H9 (cell line): ENCODE results near the gene LAMA5. TPM values are rescaled to one million over a fixed set of nuclear protein-coding genes. Genes with fewer than 3 reads are reported as not detected.

Experiments
- DNase-seq: peaks from one replicate; pipeline ENCODE4 v3.0.0-alpha.2; 2017
- H2AFZ ChIP-seq: one replicate; pipeline ENCODE4 v1.6.1; 2013; ENCODE audit warnings: mild to moderate bottlenecking, low read length, control low read depth, moderate library complexity
- H2AK5ac ChIP-seq: 2 replicates; pipeline ENCODE4 v1.6.1; 2013; ENCODE audit warnings: low read length, control low read depth, mixed read lengths; ENCODE audit not compliant: insufficient read length
- H2BK120ac ChIP-seq: one replicate; pipeline ENCODE4 v1.6.1; 2013; ENCODE audit warnings: low read depth, mild to moderate bottlenecking, low read length, control low read depth, inconsistent platforms; ENCODE audit not compliant: poor library complexity, severe bottlenecking
- H2BK12ac ChIP-seq: 2 replicates; pipeline ENCODE4 v1.6.1; 2013; ENCODE audit warnings: low read length, control low read depth, mixed read lengths, low read depth; ENCODE audit not compliant: insufficient read length
- H2BK15ac ChIP-seq: 2 replicates; pipeline ENCODE4 v1.6.1; 2013; ENCODE audit warnings: low read depth, low read length, control low read depth
- H2BK20ac ChIP-seq: one replicate; pipeline ENCODE4 v1.6.1; 2013; ENCODE audit warnings: low read depth, mild to moderate bottlenecking, low read length, control low read depth, inconsistent platforms; ENCODE audit not compliant: poor library complexity, severe bottlenecking
- H2BK5ac ChIP-seq: 2 replicates; pipeline ENCODE4 v1.6.1; 2013; ENCODE audit warnings: low read length, control low read depth, mixed read lengths; ENCODE audit not compliant: insufficient read length
- H3K14ac ChIP-seq: 2 replicates; pipeline ENCODE4 v1.6.1; 2013; ENCODE audit warnings: low read length, control low read depth; ENCODE audit not compliant: insufficient read depth
- H3K18ac ChIP-seq: 2 replicates; pipeline ENCODE4 v1.6.1; 2013; ENCODE audit warnings: low read depth, mild to moderate bottlenecking, mixed read lengths, low read length, control low read depth; ENCODE audit not compliant: insufficient read length
- H3K23ac ChIP-seq: 2 replicates; pipeline ENCODE4 v1.6.1; 2013; ENCODE audit warnings: low read length, control low read depth, mixed read lengths, low read depth; ENCODE audit not compliant: insufficient read length
- H3K23me2 ChIP-seq: 2 replicates; pipeline ENCODE4 v1.6.1; 2013; ENCODE audit warnings: low read depth, mild to moderate bottlenecking, mixed read lengths, low read length, control low read depth; ENCODE audit not compliant: insufficient read length, poor library complexity, severe bottlenecking
- H3K27ac ChIP-seq: 2 replicates; pipeline ENCODE4 v1.5.1; 2013; ENCODE audit warnings: low read length, control low read depth, mixed read lengths, low read depth; ENCODE audit not compliant: insufficient read length
- H3K27me3 ChIP-seq: 2 replicates; pipeline ENCODE4 v1.6.1; 2013; ENCODE audit warnings: low read length, control low read depth, inconsistent platforms; ENCODE audit not compliant: insufficient read depth
- H3K4ac ChIP-seq: 2 replicates; pipeline ENCODE4 v1.6.1; 2013; ENCODE audit warnings: low read depth, mild to moderate bottlenecking, control low read depth, inconsistent platforms, low read length, moderate library complexity
- H3K4me1 ChIP-seq: 2 replicates; pipeline ENCODE4 v1.6.1; 2013; ENCODE audit warnings: low read length, control low read depth, inconsistent platforms; ENCODE audit not compliant: insufficient read depth
- H3K4me2 ChIP-seq: 2 replicates; pipeline ENCODE4 v1.6.1; 2013; ENCODE audit warnings: low read length, control low read depth, mixed read lengths; ENCODE audit not compliant: insufficient read length, insufficient read depth
- H3K56ac ChIP-seq: 2 replicates; pipeline ENCODE4 v1.6.1; 2013; ENCODE audit warnings: low read depth, mild to moderate bottlenecking, mixed read lengths, low read length, control low read depth; ENCODE audit not compliant: insufficient read length
- H3K79me1 ChIP-seq: 2 replicates; pipeline ENCODE4 v1.6.1; 2013; ENCODE audit warnings: low read depth, mild to moderate bottlenecking, moderate library complexity, low read length, control low read depth, inconsistent platforms; ENCODE audit not compliant: insufficient read depth, poor library complexity, severe bottlenecking
- H3K79me2 ChIP-seq: 2 replicates; pipeline ENCODE4 v1.6.1; 2013; ENCODE audit warnings: low read length, control low read depth, inconsistent platforms; ENCODE audit not compliant: insufficient read depth
- H3K9ac ChIP-seq: 2 replicates; pipeline ENCODE4 v1.6.1; 2013; ENCODE audit warnings: low read length, control low read depth, mixed read lengths; ENCODE audit not compliant: insufficient read length; ENCODE audit errors: extremely low read depth
- H3K9me3 ChIP-seq: one replicate; pipeline ENCODE4 v1.6.1; 2013; ENCODE audit warnings: low read depth, low read length, inconsistent platforms; ENCODE audit not compliant: control insufficient read depth
- H3T11ph ChIP-seq: one replicate; pipeline ENCODE4 v1.6.1; 2013; ENCODE audit warnings: mild to moderate bottlenecking, low read length, control low read depth, inconsistent platforms
- H4K20me1 ChIP-seq: one replicate; pipeline ENCODE4 v1.6.1; 2013; ENCODE audit not compliant: control insufficient read depth, insufficient read length, insufficient read depth
- H4K5ac ChIP-seq: 2 replicates; pipeline ENCODE4 v1.6.1; 2013; ENCODE audit warnings: low read depth, mild to moderate bottlenecking, mixed read lengths, low read length, control low read depth; ENCODE audit not compliant: insufficient read length
- H4K8ac ChIP-seq: replicated peaks from 2 replicates; pipeline ENCODE4 v1.6.1; 2013; ENCODE audit warnings: low read length, control low read depth, mixed read lengths, low read depth; ENCODE audit not compliant: insufficient read length
- H4K91ac ChIP-seq: 2 replicates; pipeline ENCODE4 v1.6.1; 2013; ENCODE audit warnings: low read depth, mild to moderate bottlenecking, moderate library complexity, mixed read lengths, low read length, control low read depth; ENCODE audit not compliant: insufficient read length
- H3K27ac Mint-ChIP-seq, 3 experiments: 2 replicates in 2 of 3; 3 replicates in 1 of 3; pipeline ENCODE4 v1.8.0; 2020 to 2021; ENCODE audit warnings: mixed read lengths in 3 of 3, mild to moderate bottlenecking in 1 of 3, moderate library complexity in 1 of 3
- H3K27me3 Mint-ChIP-seq: 2 replicates; pipeline ENCODE4 v1.8.0; 2021; ENCODE audit warnings: low read depth, mild to moderate bottlenecking, moderate library complexity, mixed read lengths
- H3K36me3 Mint-ChIP-seq, 3 experiments: 2 replicates in 2 of 3; 3 replicates in 1 of 3; pipeline ENCODE4 v1.8.0; 2020 to 2021; ENCODE audit warnings: low read depth in 3 of 3, mixed read lengths in 3 of 3; ENCODE audit not compliant: insufficient read depth in 1 of 3
- H3K4me1 Mint-ChIP-seq, 2 experiments: 2 replicates each; pipeline ENCODE4 v1.8.0; 2020; ENCODE audit warnings: mixed read lengths in 2 of 2
- H3K4me3 Mint-ChIP-seq, 2 experiments: 2 replicates in 1 of 2; 3 replicates in 1 of 2; pipeline ENCODE4 v1.8.0; 2020 to 2021; ENCODE audit warnings: mild to moderate bottlenecking in 2 of 2, mixed read lengths in 2 of 2, moderate library complexity in 1 of 2
- H3K9me3 Mint-ChIP-seq, 2 experiments: 2 replicates in 1 of 2; 3 replicates in 1 of 2; pipeline ENCODE4 v1.8.0; 2020; ENCODE audit warnings: mild to moderate bottlenecking in 2 of 2, mixed read lengths in 2 of 2, moderate library complexity in 1 of 2
- CTCF ChIP-seq: fragments of 200-600 bp; sonication (generic); conservative IDR thresholded peaks from 3 replicates; pipeline ENCODE4 v1.8.0; 2021; ENCODE audit warnings: antibody characterized with exemption, mild to moderate bottlenecking
- WGBS: extraction: QIAGEN DNeasy Blood & Tissue Kit; methylation state at CpG from one replicate; pipeline ENCODE4 v1.1.7; 2013; ENCODE audit warnings: missing lambda C conversion rate, low lambda C conversion rate, mixed read lengths; ENCODE audit not compliant: insufficient read length; ENCODE audit errors: extremely low coverage; 5-methylcytosine and 5-hydroxymethylcytosine counted together
- total RNA-seq: library from RNA; stranded (reverse); gene quantifications from 2 replicates; pipeline ENCODE4 v1.2.1, GENCODE V29; 2021

LAMA5 gene
- total RNA-seq, 1 experiment from 2014 or later = 200 TPM

- H3T11ph ChIP-seq = no peak overlapping the region
- no peak overlapping the region for H3K56ac ChIP-seq
- H3K27ac Mint-ChIP-seq = peak overlapping the region in 2 of 3 experiments; percentile 81 to 92; a peak in 3 of 7 replicates
- H2BK20ac ChIP-seq = no peak overlapping the region
- no peak for DNase-seq
- peaks cover 6 to 9% of the 10 kb centered on the region in 2 experiments; a peak in 4 of 5 replicates for H3K9me3 Mint-ChIP-seq
- no peaks in the 10 kb centered on the region for H3K4me1 Mint-ChIP-seq
- no peak for TF ChIP-seq CTCF
- no peak overlapping the region for H3K23ac ChIP-seq
- no peak overlapping the region for H3K27ac ChIP-seq
- no peak overlapping the region for H3K14ac ChIP-seq
- H3K4me3 Mint-ChIP-seq = no peak overlapping the region
- H3K9ac ChIP-seq = no peak overlapping the region
- H4K20me1 ChIP-seq = no peaks in the 10 kb centered on the region
- H3K4me2 ChIP-seq = no peak overlapping the region
- no peaks in the 10 kb centered on the region for H3K27me3 ChIP-seq
- H4K91ac ChIP-seq = no peak overlapping the region
- H3K23me2 ChIP-seq = no peaks in the 10 kb centered on the region
- no peaks in the 10 kb centered on the region for H3K4me1 ChIP-seq
- H2BK12ac ChIP-seq = no peak overlapping the region
- H3K9me3 ChIP-seq = no peaks in the 10 kb centered on the region
- no CpG with 5 or more reads among the region's 10 CpGs for WGBS
- H3K18ac ChIP-seq = no peak overlapping the region
- no peaks in the 10 kb centered on the region for H3K79me2 ChIP-seq
- H4K8ac ChIP-seq = no peak overlapping the region
- no peak overlapping the region for H3K4ac ChIP-seq
- H2AK5ac ChIP-seq = no peak overlapping the region
- no peak overlapping the region for H2BK5ac ChIP-seq
- H4K5ac ChIP-seq = no peak overlapping the region
- no peaks in the 10 kb centered on the region for H3K79me1 ChIP-seq
- H2BK15ac ChIP-seq = no peak overlapping the region
- H2AFZ ChIP-seq = no peak overlapping the region
- H3K36me3 Mint-ChIP-seq = peaks cover 40 to 80% (median 63%) of the 10 kb centered on the region in 3 experiments
- no peaks in the 10 kb centered on the region for H3K27me3 Mint-ChIP-seq
- H2BK120ac ChIP-seq = no peak overlapping the region
Measured at GRCh38 chr20:62262064-62262463, 105.0 kb downstream of the LAMA5 start.
